Midbrain (tissue), 1 donor: ENCODE results near the gene TMCC1.
"Not testable (repeated sequence)": the region's sequence is repeated elsewhere in the genome, so short reads cannot be mapped to it uniquely, and the experiment has no call there.

ENCODE experiments used
- DNase-seq: peaks from one replicate; lab custom pipeline; 2025; lab: John Stamatoyannopoulos, UW

The TMCC1 gene

DNA sequence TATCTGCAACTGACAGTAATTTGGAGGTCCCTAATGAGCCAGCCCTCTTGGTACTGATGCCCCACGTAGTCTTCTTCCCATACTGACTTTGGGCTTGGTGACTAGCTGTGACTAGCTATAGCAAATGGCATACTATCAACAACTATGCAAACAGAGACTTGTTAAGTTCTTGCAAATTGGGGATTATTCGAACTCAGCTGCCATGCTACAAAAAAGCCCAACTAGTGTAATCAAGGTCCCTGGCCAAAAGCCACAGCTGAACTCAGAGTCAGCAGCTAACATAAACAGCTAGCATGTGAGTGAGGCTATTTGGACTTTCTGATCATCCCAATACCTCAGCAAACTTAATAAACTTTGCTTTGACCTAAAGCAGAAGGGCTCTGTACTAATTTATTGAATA, 165.8 kb downstream of the TMCC1 start:
- no peak for DNase-seq

DNA sequence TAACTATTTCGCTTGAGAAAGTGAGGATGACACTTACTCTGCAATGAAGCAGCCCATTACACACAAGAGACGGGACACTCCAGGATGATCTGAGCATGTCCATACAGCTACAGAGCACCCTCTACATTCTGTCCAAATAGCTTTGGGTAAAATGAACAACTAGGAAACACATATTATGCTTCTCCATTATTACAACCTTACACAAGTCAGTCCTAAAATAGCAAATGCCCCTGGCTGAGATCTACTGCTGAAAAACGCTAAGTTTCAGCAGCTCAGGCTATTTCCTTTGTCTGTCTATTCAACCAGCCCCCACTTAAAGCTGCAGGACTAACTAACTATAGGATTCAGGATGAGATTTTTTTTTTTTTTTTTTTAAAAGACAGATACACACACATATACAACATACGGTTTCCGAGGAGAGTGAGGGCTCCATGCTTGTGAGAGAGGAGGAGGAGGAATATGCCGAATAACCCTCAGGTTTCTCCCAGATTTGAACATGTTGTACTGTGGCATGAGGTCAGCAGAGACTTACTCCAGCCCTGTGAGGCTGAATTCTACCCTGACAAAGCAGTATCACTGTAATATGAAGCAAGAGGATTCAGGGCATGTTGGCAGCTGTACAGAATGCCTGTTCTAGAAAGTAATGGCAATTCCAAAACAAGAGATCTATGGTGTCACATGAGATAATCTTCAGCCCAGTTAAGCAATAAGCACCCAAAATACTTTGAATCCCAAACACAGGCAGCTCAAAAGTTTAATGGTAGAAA, 169.8 kb downstream of the TMCC1 start:
- peak; percentile 45 for DNase-seq

DNA sequence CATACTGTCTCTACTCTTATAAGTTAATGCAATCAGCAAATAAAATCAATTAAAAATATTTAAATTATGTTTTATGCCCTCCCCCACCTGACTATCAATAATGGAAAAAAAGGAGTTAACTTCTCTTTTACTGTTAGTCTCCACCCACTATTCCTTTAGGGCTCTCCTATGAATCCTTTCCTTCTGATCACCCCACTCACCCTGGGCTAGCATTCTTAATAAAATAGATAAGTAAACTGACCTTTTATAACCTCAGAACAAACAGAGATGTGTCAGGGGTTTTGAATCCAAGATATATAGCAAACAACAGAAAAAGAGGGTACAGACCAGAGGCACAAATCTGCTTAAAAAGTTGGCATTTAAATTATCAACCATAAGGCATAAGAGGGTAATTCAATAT, 171.0 kb downstream of the TMCC1 start:
- DNase-seq: no peak

DNA sequence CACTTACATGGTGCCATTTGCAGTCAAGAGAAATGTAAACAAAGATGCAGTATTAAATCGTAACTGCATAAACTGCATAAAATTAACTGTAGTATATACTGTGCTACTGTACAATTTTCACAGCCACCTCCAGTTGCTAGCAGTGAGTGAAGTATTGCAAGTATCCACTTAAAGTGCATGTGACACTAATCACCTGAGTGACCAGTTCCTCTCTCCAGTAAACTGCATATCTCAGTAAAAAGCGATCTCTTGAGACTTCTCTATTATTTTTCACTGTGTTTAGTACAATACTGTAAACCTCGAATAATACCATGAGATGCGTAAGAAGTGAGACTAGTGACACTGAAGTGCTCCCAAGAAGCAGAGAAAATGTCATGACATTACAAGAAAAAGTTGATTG, 175.3 kb downstream of the TMCC1 start:
- DNase-seq: no peak

DNA sequence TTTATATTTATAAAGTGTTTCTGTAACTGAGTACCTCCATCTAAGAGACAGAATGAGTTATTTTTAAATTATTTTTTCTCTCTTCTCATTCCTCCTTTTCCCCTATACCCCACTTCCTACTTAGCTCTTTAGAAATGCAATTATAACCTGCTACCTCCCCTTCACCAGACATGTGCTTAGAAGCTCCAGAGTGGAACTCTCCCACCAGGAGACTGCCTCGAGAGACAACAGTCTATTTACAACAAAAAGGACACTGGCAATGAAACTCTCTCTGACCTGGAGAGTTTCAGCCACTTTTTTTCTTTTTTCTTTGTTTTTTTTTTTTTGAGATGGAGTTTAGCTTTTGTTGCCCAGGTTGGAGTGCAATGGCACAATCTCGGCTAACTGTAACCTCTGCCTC, 177.7 kb downstream of the TMCC1 start:
- DNase-seq: no peak

DNA sequence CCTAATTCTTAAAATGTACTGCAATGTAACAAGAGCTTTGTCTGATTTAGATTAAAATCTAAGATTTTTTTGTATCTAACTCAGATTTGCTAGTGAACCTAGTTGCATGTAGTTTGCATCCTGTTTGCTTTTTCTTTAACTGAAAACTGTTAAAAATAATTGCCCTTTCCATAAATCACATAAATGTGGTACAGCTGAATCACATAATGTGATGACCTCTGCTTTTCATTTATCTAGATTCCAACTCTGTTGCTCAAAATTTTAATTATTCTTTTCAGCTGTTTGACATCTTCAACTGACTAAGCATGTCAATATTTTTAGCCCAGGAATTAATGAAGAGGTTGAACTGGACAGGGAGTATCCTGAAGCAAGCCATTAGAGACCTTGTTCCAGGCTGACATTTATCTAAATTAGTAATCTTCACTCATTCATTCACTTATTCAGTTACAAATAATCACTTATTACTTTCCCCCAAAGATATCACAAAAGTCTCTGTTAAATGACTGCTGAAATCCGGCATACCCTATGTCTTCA, 185.1 kb downstream of the TMCC1 start:
- DNase-seq: no peak

DNA sequence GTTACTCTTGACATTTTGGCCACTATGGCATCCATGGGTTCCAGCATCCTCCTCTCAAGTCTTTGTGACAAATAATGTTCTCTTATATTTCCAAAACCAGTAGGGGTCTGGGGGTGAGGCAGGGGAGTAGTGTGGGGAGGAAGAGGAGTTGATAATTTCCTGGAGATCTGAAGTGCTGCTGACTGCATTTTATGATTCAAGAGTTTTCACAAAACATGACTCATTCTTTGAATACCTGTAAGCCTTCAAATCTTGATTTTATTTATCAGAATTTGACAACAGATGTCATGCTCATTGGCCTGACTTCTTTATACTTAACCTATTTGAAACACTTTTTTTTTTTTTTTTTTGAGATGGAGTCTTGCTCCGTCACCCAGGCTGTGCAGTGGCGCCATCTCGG, 188.2 kb downstream of the TMCC1 start:
- DNase-seq: no peak

DNA sequence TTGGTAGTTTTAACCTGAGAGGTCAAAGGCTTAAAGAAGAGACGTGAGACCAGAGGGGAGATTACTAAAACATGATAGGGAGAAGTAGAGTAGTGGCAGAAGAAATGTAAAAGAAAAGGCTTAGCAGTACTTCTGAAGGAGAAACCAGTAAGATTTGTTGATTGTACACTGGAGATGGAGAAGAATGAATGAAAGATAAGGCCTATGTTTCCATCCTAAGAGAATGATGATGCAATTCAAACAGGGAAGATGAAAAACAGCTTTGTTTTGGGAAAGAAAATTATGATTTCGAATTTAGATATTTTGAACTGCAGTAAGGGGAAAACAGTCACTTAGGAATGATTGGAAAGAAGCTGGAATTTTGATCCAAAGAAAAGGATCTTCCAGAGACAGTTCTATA, 189.6 kb downstream of the TMCC1 start:
- no peak for DNase-seq

DNA sequence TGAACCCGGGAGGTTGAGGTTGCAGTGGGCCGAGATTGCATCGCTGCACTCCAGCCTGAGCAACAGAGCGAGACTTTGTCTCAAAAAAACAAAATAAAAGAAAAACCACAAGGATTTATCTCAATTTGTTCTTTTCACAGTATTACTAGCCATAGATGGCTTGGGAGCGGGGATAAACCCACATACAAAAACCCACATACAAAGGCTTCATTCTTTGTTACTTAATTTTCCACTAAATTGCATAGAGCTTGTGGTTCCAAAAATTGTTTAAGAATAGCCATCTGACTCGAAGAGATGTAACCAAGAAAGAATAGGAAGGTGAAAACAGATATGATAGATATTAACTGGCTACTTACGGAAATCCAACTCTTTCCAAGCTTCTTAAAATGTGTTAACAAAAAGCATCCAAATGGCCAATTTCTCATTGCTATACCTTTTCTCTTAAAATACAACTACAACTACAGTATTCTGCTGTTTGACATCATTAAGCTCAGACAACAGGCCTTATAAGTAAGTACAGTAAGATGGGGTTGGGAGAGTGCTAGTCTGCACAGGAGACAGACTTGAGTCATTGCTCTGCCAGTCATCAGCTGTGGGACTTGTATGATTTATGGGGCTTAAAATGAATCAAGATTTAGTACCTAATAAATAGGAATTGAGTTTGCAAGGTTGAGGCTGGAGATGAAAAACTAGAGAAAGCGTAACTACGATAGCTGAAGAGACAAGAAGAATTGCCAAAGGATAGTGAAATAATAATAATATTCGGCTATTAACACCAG, 190.4 kb downstream of the TMCC1 start:
- DNase-seq: no peak

DNA sequence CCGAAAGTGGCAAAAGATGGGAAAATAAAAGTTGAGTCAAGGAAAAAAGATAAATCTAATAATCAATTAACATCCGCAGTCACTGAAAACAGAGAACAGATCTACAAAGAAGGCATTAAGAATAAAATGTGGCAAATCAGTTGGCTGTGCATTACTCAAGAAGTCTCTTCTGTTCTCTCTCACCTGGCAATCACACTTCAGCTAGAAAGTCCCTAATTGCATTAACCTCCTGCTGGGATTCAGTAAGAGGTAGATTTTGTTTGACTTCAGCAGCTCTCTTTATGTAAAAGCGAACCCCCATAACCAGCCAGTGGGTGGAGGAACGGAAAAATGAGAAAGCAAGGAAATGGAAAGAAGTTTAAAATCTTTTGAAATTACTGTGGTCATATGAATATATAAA, 192.3 kb downstream of the TMCC1 start:
- DNase-seq: no peak

DNA sequence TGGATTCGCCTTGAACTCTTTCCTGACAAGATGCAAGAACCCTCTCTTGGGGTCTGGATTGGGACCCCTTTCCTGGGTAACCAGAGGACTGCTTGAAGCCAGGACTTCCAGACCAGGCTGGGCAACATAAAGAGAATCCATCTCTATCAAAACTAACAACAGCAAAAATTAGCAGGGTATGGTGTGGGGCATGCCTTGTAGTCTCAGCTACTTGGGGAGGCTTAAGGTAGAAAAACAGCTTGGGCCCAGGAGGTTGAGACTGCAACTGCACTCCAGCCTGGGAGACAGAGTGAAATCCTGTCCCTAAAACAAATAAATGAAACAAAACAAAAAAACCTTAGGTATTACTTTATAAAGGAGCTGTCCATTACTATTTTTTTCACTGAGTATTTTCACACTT, 193.9 kb downstream of the TMCC1 start:
- DNase-seq: no peak

DNA sequence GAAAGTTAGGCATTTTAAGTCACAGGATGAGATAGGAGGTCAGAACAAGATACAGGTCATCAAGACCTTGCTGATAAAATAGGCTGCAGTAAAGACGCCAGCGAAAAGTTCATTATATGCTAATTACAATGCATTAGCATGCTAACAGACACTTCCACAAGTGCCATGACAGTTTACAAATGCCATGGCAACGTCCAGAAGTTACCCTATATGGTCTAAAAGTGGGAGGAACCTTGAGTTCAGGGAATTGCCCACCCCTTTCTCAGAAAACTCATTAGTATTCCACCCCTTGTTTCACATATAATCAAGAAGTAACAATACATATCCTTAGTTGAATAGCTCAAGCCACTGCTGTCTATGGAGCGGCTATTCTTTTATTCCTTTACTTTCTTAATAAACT, 194.3 kb downstream of the TMCC1 start:
- no peak for DNase-seq

DNA sequence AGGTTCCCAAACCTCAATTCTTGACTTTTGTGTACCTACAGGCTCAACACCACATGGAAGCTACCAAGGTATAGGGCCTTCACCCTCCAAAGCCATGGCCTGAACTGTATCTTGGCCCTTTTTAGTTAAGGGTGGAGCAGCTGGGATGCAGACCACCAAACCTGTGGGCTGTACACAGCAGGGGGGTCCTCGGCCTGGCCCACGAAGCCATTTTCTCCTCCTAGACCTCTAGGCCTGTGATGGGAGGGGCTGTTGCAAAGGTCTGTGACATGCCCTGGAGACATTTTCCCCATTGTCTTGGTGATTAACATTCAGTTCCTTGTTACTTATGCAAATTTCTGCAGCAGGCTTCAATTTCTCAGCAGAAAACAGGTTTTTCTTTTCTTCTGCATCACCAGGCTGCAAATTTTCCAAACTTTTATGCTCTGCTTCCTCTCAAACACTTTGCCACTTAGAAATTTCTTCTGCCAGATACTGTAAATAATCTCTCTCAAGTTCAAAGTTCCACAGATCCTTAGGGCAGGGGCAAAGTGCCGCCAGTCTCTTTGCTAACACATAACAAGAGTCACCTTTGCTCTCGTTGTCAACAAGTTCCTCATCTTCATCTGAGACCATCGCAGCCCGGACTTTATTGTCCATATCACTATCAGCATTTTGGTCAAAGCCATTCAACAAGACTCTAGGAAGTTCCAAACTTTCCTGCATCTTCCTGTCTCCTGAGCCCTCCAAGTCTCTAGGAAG, 196.1 kb downstream of the TMCC1 start:
- DNase-seq: no peak

DNA sequence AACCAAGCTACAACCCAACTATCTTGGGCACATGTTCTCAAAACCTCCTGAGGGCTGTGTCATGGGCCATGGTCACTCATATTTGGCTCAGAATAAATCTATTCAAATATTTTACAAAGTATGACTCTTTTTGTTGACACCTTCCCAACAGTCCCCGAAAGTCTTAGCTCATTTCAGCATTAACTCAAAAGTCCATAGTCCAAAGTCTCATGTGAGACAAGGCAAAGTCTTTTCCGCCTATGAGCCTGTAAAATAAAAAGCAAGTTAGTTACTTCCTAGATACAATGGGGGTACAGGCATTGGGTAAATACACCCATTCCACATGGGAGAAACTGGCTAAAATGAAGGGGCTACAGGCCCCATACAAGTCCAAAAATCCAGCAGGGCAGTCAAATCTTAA, 197.1 kb downstream of the TMCC1 start:
- not testable (repeated sequence) for DNase-seq

DNA sequence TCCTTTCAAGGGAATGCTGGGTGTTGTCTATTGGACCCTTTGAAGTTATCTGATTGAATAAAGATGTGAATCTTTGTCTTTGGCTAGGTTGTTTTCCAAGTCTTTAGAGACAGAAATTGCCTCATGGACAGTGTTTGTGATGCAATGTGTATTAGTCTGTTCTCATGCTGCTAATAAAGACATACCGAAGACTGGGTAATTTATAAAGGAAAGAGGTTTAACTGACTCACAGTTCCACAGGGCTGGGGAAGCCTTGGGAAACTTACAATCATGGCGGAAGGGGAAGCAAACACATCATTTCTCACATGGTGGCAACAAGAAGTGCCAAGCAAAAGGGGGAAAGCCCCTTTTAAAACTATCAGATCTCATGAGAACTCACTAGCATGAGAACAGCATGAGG, 198.3 kb downstream of the TMCC1 start:
- DNase-seq: no peak

DNA sequence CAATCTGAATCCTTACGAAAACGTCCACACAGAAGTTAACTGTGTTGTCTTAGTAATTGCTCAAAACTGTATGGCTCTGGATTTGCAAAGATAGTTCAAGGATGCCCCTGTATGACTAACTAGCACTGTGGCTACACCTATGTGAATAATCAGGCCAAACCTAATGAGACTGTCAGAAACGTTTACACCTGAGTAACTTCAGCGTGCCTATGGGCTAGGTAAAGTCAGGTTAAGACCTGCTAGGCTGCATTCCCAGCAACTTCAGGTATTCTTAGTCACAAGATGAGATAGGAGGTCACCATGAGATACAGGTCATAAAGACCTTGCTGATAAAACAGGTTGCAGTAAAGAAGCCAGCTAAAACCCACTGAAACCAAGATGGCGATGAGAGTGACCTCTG, 199.3 kb downstream of the TMCC1 start:
- no peak for DNase-seq

DNA sequence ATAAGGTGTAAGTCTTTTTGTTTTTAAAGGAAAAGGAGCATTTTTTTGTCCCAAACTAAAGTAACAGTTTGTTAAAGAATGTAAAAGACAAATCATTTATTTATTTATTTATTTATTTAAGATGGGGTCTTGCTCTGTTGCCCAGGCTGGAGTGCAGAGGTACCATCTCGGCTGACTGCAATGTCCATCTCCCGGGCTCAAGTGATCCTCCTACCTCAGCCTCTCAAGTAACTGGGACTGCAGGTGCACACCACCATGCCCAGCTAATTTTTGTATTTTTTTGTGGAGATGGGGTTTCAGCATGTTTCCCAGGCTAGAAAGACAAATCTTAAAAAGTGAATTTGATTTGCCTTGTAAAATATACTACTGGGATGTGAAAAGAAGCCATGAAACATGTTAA, 200.8 kb downstream of the TMCC1 start:
- no peak for DNase-seq

DNA sequence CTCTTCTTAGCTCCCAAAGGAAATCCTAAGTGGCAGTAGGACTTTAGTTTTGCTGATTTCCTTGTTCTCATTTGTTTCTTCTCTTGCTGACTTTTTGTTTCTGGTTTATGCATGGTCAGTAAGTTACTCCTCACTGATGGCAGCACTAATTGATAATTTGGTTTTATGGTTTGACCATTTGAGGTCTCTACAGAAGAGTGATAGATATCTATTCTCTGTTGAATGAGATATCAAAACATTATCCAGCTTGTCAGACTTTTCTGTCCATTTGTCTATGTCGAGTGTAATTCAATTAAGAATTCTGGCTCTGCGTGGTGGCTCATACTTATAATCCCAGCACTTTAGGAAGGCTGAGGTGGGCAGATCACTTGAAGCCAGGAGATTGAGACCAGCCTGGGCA, 202.5 kb downstream of the TMCC1 start:
- no peak for DNase-seq

DNA sequence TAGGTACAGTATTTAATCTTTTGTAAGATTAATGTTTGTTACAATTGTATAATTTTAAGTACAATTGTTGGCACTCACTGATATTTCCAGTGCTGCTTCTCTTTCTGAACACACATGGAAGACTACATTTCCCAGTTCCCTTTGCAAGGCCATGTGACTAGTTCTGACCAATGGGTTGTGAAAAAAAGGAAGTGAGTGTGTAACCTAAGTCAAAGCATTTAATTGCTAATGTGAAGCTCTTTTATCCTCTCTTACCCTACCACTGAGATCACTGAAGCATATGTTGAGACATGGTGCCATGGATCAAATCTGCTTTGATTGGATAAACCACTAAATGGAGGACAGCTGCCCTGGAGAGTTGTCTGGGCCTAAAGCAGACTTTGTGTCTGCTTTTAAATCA, 203.1 kb downstream of the TMCC1 start:
- DNase-seq: peak; percentile 86

DNA sequence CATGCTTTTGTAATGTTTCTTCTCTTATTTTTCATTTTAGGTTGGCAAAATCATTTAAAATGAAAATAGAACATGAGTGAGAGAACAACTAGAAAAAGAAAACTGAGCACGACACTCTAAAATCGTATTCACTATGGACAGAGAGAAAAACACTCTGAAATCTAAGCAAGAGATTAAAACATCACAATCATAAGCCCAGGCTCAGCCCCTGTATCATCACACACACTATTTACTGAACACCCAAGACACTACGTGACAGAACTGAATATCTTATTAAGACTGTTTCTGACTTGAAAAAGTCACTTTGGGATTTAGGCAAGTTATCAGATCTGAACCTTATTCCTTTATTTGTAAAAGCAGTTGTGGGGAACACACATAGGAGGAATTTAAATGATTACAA, 204.5 kb downstream of the TMCC1 start:
- DNase-seq: peak; percentile 21

DNA sequence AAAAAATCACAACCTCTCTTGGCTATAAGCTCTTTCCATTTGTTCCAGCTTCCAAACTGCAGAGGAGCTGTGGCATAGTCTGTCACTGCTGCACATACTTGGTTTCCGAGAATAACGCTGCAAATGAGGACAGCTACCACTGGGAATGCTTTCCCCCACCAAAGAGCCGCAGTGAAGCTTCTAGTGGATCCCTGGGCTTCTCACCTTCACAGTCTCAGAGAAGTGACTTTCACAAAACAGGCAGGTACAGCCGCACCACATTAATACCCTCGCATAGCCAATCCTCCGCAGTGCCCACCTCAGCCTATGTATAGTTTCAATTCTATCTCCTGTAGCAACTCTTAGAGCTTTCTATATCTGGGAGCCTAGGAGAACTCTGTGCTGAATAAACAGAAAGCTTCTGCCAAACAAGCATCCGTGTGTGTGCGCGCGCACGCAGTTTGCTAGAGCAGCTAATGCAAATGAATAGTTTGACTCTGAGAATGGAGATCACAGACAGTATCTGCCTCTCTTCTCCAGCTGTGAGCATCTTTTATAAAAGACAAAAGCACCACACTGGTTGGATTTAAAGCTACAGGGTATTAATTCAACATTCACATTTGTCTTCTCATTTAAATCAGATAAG, 205.1 kb downstream of the TMCC1 start:
- DNase-seq: peak; percentile 90

DNA sequence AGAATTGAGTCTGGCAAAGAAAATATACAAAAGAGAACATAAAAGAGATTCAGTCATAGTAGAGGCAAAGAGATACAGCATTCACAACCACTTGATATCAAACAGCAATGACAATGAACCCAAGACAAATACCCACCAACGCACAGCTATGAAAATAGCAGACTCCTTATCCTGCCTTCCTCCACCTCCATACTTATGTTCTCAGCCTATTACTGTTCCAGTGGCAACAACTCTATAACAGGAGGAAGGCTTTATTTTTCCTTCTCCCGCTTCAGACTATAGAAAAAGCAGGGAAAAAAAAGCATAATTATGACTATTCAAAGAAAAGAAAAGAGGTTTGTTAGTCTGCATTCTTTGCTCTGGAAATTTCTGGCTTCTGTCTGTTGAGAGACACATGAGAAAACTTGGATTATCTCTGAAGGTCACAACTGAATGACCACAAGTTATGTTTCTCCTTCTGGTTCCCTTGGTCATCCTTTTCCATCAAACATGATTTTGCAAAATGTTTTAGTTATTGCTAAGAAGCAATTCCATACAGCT, 205.9 kb downstream of the TMCC1 start:
- peak; percentile 56 for DNase-seq
